ENCODE results near the gene DMXL1. TPM values are rescaled to one million over a fixed set of nuclear protein-coding genes. Genes with fewer than 3 reads are reported as not detected.
A peak's percentile ranks its signal among the peaks of the same experiment; 100 is the strongest.

Gene DMXL1
- total RNA-seq, 1 donor: 31.9 TPM

- Histone ChIP-seq H3K27me3 (ENCODE audit: insufficient read depth, low read length) (no peaks in the 10 kb centered on the region), H3K4me3 (ENCODE audit: low read length) (no peak overlapping the region), H3K4me1 (ENCODE audit: insufficient read depth, low read length) (no peaks in the 10 kb centered on the region), H3K9me3 (ENCODE audit: low read depth, low read length) (no peaks in the 10 kb centered on the region)
Measured at GRCh38 chr5:119250946-119251901, 180.3 kb downstream of the DMXL1 start.

- Histone ChIP-seq H3K27me3 (ENCODE audit: insufficient read depth, low read length) (no peaks in the 10 kb centered on the region), H3K4me1 (ENCODE audit: insufficient read depth, low read length) (no peaks in the 10 kb centered on the region), H3K9me3 (ENCODE audit: low read depth, low read length) (no peaks in the 10 kb centered on the region), H3K4me3 (ENCODE audit: low read length) (no peak overlapping the region)
Measured at GRCh38 chr5:119255571-119256356, 184.9 kb downstream of the DMXL1 start.

- no peak overlapping the region for H3K4me3 ChIP-seq (ENCODE audit: low read length)
- no peaks in the 10 kb centered on the region for H3K9me3 ChIP-seq (ENCODE audit: low read depth, low read length)
- no peaks in the 10 kb centered on the region for H3K4me1 ChIP-seq (ENCODE audit: insufficient read depth, low read length)
- no peaks in the 10 kb centered on the region for H3K27me3 ChIP-seq (ENCODE audit: insufficient read depth, low read length)
Measured at GRCh38 chr5:119257613-119258012, 186.7 kb downstream of the DMXL1 start.

GRCh38 chr5:119263639-119264038 lies 192.8 kb downstream of the DMXL1 start:
- Histone ChIP-seq H3K4me3 (ENCODE audit: low read length) (no peak overlapping the region), H3K9me3 (ENCODE audit: low read depth, low read length) (no peaks in the 10 kb centered on the region), H3K27me3 (ENCODE audit: insufficient read depth, low read length) (no peaks in the 10 kb centered on the region)

GRCh38 chr5:119264186-119264585 lies 193.3 kb downstream of the DMXL1 start:
- H3K4me3 ChIP-seq (ENCODE audit: low read length): no peak overlapping the region
- H3K27me3 ChIP-seq (ENCODE audit: insufficient read depth, low read length): no peaks in the 10 kb centered on the region
- peaks cover 10% of the 10 kb centered on the region for H3K4me1 ChIP-seq (ENCODE audit: insufficient read depth, low read length)
- no peaks in the 10 kb centered on the region for H3K9me3 ChIP-seq (ENCODE audit: low read depth, low read length)

More at GRCh38 chr5:119263639-119264038, 192.8 kb downstream of the DMXL1 start:
- H3K4me1 ChIP-seq (ENCODE audit: insufficient read depth, low read length): peaks cover 10% of the 10 kb centered on the region

GRCh38 chr5:119267958-119268386 lies 197.1 kb downstream of the DMXL1 start:
- peak overlapping the region; percentile 97 for H3K4me3 ChIP-seq (ENCODE audit: low read length)
- peaks cover 46% of the 10 kb centered on the region for H3K4me1 ChIP-seq (ENCODE audit: insufficient read depth, low read length)
- no peaks in the 10 kb centered on the region for H3K9me3 ChIP-seq (ENCODE audit: low read depth, low read length)
- no peaks in the 10 kb centered on the region for H3K27me3 ChIP-seq (ENCODE audit: insufficient read depth, low read length)

- Histone ChIP-seq H3K4me3 (ENCODE audit: low read length) (peak overlapping the region; percentile 97), H3K9me3 (ENCODE audit: low read depth, low read length) (no peaks in the 10 kb centered on the region), H3K27me3 (ENCODE audit: insufficient read depth, low read length) (no peaks in the 10 kb centered on the region), H3K4me1 (ENCODE audit: insufficient read depth, low read length) (peaks cover 51% of the 10 kb centered on the region)
Measured at GRCh38 chr5:119268387-119269060, 197.6 kb downstream of the DMXL1 start.

GRCh38 chr5:119269061-119269944 lies 198.4 kb downstream of the DMXL1 start:
- H3K27me3 ChIP-seq (ENCODE audit: insufficient read depth, low read length): no peaks in the 10 kb centered on the region
- H3K4me1 ChIP-seq (ENCODE audit: insufficient read depth, low read length): peaks cover 59% of the 10 kb centered on the region
- H3K4me3 ChIP-seq (ENCODE audit: low read length): peak overlapping the region; percentile 97
- H3K9me3 ChIP-seq (ENCODE audit: low read depth, low read length): no peaks in the 10 kb centered on the region

- Histone ChIP-seq H3K4me3 (ENCODE audit: low read length) (peak overlapping the region; percentile 97), H3K27me3 (ENCODE audit: insufficient read depth, low read length) (no peaks in the 10 kb centered on the region), H3K4me1 (ENCODE audit: insufficient read depth, low read length) (peaks cover 68% of the 10 kb centered on the region), H3K9me3 (ENCODE audit: low read depth, low read length) (no peaks in the 10 kb centered on the region)
Measured at GRCh38 chr5:119270121-119270565, 199.3 kb downstream of the DMXL1 start.

GRCh38 chr5:119270960-119271757 lies 200.3 kb downstream of the DMXL1 start:
- peaks cover 78% of the 10 kb centered on the region for H3K4me1 ChIP-seq (ENCODE audit: insufficient read depth, low read length)
- H3K27me3 ChIP-seq (ENCODE audit: insufficient read depth, low read length): no peaks in the 10 kb centered on the region
- no peaks in the 10 kb centered on the region for H3K9me3 ChIP-seq (ENCODE audit: low read depth, low read length)
- peak overlapping the region; percentile 19 for H3K4me3 ChIP-seq (ENCODE audit: low read length)

- Histone ChIP-seq H3K9me3 (ENCODE audit: low read depth, low read length) (no peaks in the 10 kb centered on the region), H3K4me3 (ENCODE audit: low read length) (peak overlapping the region; percentile 19), H3K27me3 (ENCODE audit: insufficient read depth, low read length) (no peaks in the 10 kb centered on the region), H3K4me1 (ENCODE audit: insufficient read depth, low read length) (peaks cover 84% of the 10 kb centered on the region)
Measured at GRCh38 chr5:119271758-119272730, 201.2 kb downstream of the DMXL1 start.

GRCh38 chr5:119273391-119273839 lies 202.5 kb downstream of the DMXL1 start:
- no peaks in the 10 kb centered on the region for H3K27me3 ChIP-seq (ENCODE audit: insufficient read depth, low read length)
- H3K9me3 ChIP-seq (ENCODE audit: low read depth, low read length): no peaks in the 10 kb centered on the region
- peaks cover 87% of the 10 kb centered on the region for H3K4me1 ChIP-seq (ENCODE audit: insufficient read depth, low read length)
- peak overlapping the region; percentile 10 for H3K4me3 ChIP-seq (ENCODE audit: low read length)

All from mononuclear cell (primary cell).